IMR-90 (cell line): ENCODE data around the gene OR14C36. TPM values are rescaled to one million over a fixed set of nuclear protein-coding genes. Genes with fewer than 3 reads are reported as not detected.

Experiments
- ATAC-seq: fragments of 200-7000 bp; cut with Tn5 transposase; 2 replicates; pipeline ENCODE4 v1.9.1; 2020; ENCODE audit warnings: low read depth, mild to moderate bottlenecking, moderate library complexity
- BruUV-seq: library from RNA; stranded (reverse); fragments of 400-500 nt; replicated peaks from 2 replicates; lab custom pipeline; 2021; lab: Mats Ljungman, UMichigan
- CTCF ChIA-PET: fragments of 300-600 bp; formaldehyde crosslinking; extraction: SDS; loops from one replicate; lab custom pipeline; 2021; ENCODE audit warnings: antibody characterized with exemption; lab: Yijun Ruan, JAX
- POLR2A ChIA-PET: fragments of 300-600 bp; sonication (Branson Sonifier 250); formaldehyde crosslinking; loops from one replicate; lab custom pipeline; 2022; ENCODE audit warnings: antibody characterized with exemption; ENCODE audit not compliant: unreplicated experiment; lab: Charles Lee
- DNase-seq: peaks from one replicate; pipeline ENCODE4 v3.0.0; 2013
- H2AFZ ChIP-seq: replicated peaks from 2 replicates; pipeline ENCODE3; 2013; ENCODE audit warnings: low read length, mild to moderate bottlenecking; ENCODE audit not compliant: poor library complexity
- H2AK5ac ChIP-seq: 2 replicates; pipeline ENCODE4 v1.6.1; 2013; ENCODE audit warnings: low read depth, low read length, inconsistent platforms
- H2AK9ac ChIP-seq: replicated peaks from 2 replicates; pipeline ENCODE3; 2013; ENCODE audit warnings: mild to moderate bottlenecking, low read depth, low read length, moderate library complexity; ENCODE audit not compliant: poor library complexity
- H2BK120ac ChIP-seq: 2 replicates; pipeline ENCODE4 v1.6.1; 2013; ENCODE audit warnings: low read depth, low read length, inconsistent platforms
- H2BK15ac ChIP-seq: 3 replicates; pipeline ENCODE4 v1.6.1; 2013; ENCODE audit warnings: low read depth, low read length, inconsistent platforms
- H2BK20ac ChIP-seq: 2 replicates; pipeline ENCODE4 v1.6.1; 2013; ENCODE audit warnings: low read depth, mild to moderate bottlenecking, inconsistent platforms, low read length, moderate library complexity
- H2BK5ac ChIP-seq: 2 replicates; pipeline ENCODE4 v1.6.1; 2013; ENCODE audit warnings: mild to moderate bottlenecking, low read depth, low read length, inconsistent platforms; ENCODE audit not compliant: poor library complexity, severe bottlenecking
- H3K14ac ChIP-seq: replicated peaks from 2 replicates; pipeline ENCODE4 v1.6.1; 2013; ENCODE audit warnings: low read depth, low read length, inconsistent platforms
- H3K18ac ChIP-seq: 2 replicates; pipeline ENCODE4 v1.6.1; 2013; ENCODE audit warnings: low read depth, low read length, control low read depth
- H3K23ac ChIP-seq: 2 replicates; pipeline ENCODE4 v1.6.1; 2013; ENCODE audit warnings: low read depth, low read length, inconsistent platforms
- H3K27ac ChIP-seq: 2 replicates; pipeline ENCODE4 v1.5.1; 2013; ENCODE audit warnings: mild to moderate bottlenecking, control low read depth, low read length; ENCODE audit not compliant: insufficient read depth
- H3K27me3 ChIP-seq: 2 replicates; pipeline ENCODE4 v1.6.1; 2013; ENCODE audit warnings: low read length; ENCODE audit not compliant: control insufficient read depth, insufficient read depth
- H3K36me3 ChIP-seq: 2 replicates; pipeline ENCODE4 v1.6.1; 2013; ENCODE audit warnings: low read length, mixed read lengths; ENCODE audit not compliant: control insufficient read depth, insufficient read depth
- H3K4ac ChIP-seq: 2 replicates; pipeline ENCODE4 v1.6.1; 2013; ENCODE audit warnings: low read depth, low read length, inconsistent platforms
- H3K4me1 ChIP-seq: 2 replicates; pipeline ENCODE4 v1.6.1; 2013; ENCODE audit warnings: low read length, mixed read lengths; ENCODE audit not compliant: control insufficient read depth, insufficient read depth
- H3K4me2 ChIP-seq: 2 replicates; pipeline ENCODE4 v1.6.1; 2013; ENCODE audit warnings: low read depth, mild to moderate bottlenecking, control low read depth, low read length, moderate library complexity
- H3K4me3 ChIP-seq: 2 replicates; pipeline ENCODE4 v1.5.1; 2013; ENCODE audit warnings: low read depth, mild to moderate bottlenecking, control low read depth, low read length, moderate library complexity; ENCODE audit not compliant: insufficient read depth
- H3K56ac ChIP-seq: 2 replicates; pipeline ENCODE4 v1.6.1; 2013; ENCODE audit warnings: low read length, inconsistent platforms; ENCODE audit not compliant: insufficient read depth; ENCODE audit errors: extremely low read depth
- H3K79me1 ChIP-seq, 2 experiments: 2 replicates each; pipeline ENCODE4 v1.6.1; 2013; ENCODE audit warnings: low read length in 2 of 2, inconsistent platforms in 1 of 2, low read depth in 1 of 2
- H3K9ac ChIP-seq: 2 replicates; pipeline ENCODE4 v1.6.1; 2013; ENCODE audit warnings: low read depth, low read length, control low read depth
- H3K9me1 ChIP-seq: 2 replicates; pipeline ENCODE4 v1.6.1; 2013; ENCODE audit warnings: low read length, inconsistent platforms; ENCODE audit not compliant: insufficient read depth
- H3K9me3 ChIP-seq: 2 replicates; pipeline ENCODE4 v1.6.1; 2013; ENCODE audit warnings: low read length; ENCODE audit not compliant: control insufficient read depth, insufficient read depth
- H4K20me1 ChIP-seq: 2 replicates; pipeline ENCODE4 v1.6.1; 2013; ENCODE audit warnings: low read length, inconsistent platforms; ENCODE audit not compliant: insufficient read depth
- H4K5ac ChIP-seq: 2 replicates; pipeline ENCODE4 v1.6.1; 2013; ENCODE audit warnings: mild to moderate bottlenecking, low read depth, low read length, control low read depth
- H4K8ac ChIP-seq, 2 experiments: 2 replicates each; pipeline ENCODE4 v1.6.1; 2013; ENCODE audit warnings: low read depth in 2 of 2, low read length in 2 of 2, control low read depth in 1 of 2, inconsistent platforms in 1 of 2
- H4K91ac ChIP-seq: 2 replicates; pipeline ENCODE4 v1.6.1; 2013; ENCODE audit warnings: low read depth, low read length, inconsistent platforms; ENCODE audit not compliant: insufficient read depth
- MAFK ChIP-seq: IDR thresholded peaks from 2 replicates; pipeline ENCODE4 v1.6.1; 2012; ENCODE audit warnings: low read depth, low read length, improper control_type of control experiment
- MXI1 ChIP-seq: IDR thresholded peaks from 2 replicates; pipeline ENCODE4 v1.6.1; 2012; ENCODE audit warnings: low read depth, mild to moderate bottlenecking, low read length, moderate library complexity, borderline replicate concordance
- POLR2A ChIP-seq: IDR thresholded peaks from 2 replicates; pipeline ENCODE4 v1.6.1; 2012; ENCODE audit warnings: mild to moderate bottlenecking, low read depth, low read length
- RCOR1 ChIP-seq: IDR thresholded peaks from 2 replicates; pipeline ENCODE4 v1.6.1; 2012; ENCODE audit warnings: mild to moderate bottlenecking, low read length, improper control_type of control experiment; ENCODE audit not compliant: insufficient replicate concordance
- RFX5 ChIP-seq: IDR thresholded peaks from 2 replicates; pipeline ENCODE4 v1.8.0; 2012; ENCODE audit warnings: low read depth, mild to moderate bottlenecking, low read length, moderate library complexity
- WGBS, 2 experiments: methylation state at CpG; one replicate each; pipeline versions ENCODE4 v1.1.5 to v1.1.7; 2013; ENCODE audit warnings: missing lambda C conversion rate in 2 of 2; ENCODE audit not compliant: insufficient read length in 1 of 2; ENCODE audit errors: extremely low coverage in 2 of 2; 5-methylcytosine and 5-hydroxymethylcytosine counted together
- dilution Hi-C: fragments of 300-500 bp; cut with HindIII; formaldehyde crosslinking; loops from one replicate; pipeline ENCODE4 v1.14.3; 2018; ENCODE audit warnings: low sequenced_read_pairs; ENCODE audit not compliant: unreplicated experiment
- in situ Hi-C: fragments of 300-500 bp; cut with MboI; formaldehyde crosslinking; loops from 3 replicates; pipeline ENCODE4 v1.14.3; 2019; ENCODE audit warnings: low sequenced_read_pairs, inconsistent platforms, mixed read lengths
- intact Hi-C: fragments of 100-400 bp; cut with micrococcal nuclease; formaldehyde crosslinking; loops from 2 replicates; pipeline ENCODE4 v1.10.0; 2022
- polyA plus RNA-seq, 3 experiments: library from polyadenylated mRNA; depleted of rRNA; stranded (reverse); fragments of >200 nt; gene quantifications; 2 replicates each; pipeline ENCODE4 v1.2.3, GENCODE V29; 2012; ENCODE audit warnings: low replicate concordance in 1 of 3
- total RNA-seq: library from RNA; depleted of rRNA; stranded (reverse); fragments of >200 nt; gene quantifications from 2 replicates; pipeline ENCODE4 v1.2.3, GENCODE V29; 2012
- TF ChIP-seq, protein P1 (sequence below): fragments of 150-350 bp; IDR thresholded peaks from 2 replicates; pipeline ENCODE4 v1.6.1; 2017; ENCODE audit warnings: mild to moderate bottlenecking, antibody characterized with exemption, low read length, low read depth
- TF ChIP-seq, protein P2 (sequence below): conservative IDR thresholded peaks from 2 replicates; pipeline ENCODE4 v1.5.1; 2012; ENCODE audit warnings: mild to moderate bottlenecking, low read depth, low read length, improper control_type of control experiment

Gene OR14C36
- total and polyA plus RNA-seq, 2 of the 4 experiments (the other 2 are of a cell fraction), result not detected

DNA sequence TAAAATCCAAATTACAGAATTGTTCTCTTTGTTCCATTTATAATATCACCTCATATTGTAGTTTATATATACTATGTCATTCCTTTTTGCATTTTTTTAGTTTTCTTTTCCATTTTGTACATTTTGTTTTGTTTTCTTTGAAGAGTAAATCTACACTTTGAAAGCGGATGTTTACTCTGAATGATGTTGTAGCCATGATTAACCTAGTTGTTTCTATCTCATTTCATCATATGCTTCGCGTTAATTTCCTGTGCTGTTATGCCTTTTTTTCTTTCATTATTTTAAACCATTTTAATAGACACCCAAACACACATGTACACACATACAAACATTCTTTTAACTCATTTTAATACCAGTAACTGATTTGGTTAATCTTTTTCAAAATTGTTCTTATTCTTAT is 32.3 kb downstream of the OR14C36 start:
- Histone ChIP-seq H3K27ac (no peak overlapping the region), H3K14ac (no peak overlapping the region), H3K4me3 (no peak overlapping the region), H3K9me1 (no peaks in the 10 kb centered on the region), H2BK15ac (no peak overlapping the region), H3K36me3 (no peaks in the 10 kb centered on the region), H4K8ac (no peak overlapping the region), H3K4me2 (no peak overlapping the region), H2AK9ac (no peak overlapping the region), H2AK5ac (no peak overlapping the region), H3K4me1 (no peaks in the 10 kb centered on the region), H2BK5ac (no peak overlapping the region), H3K18ac (no peak overlapping the region), H2BK120ac (no peak overlapping the region), H2BK20ac (no peak overlapping the region), H2AFZ (no peak overlapping the region), H3K23ac (no peak overlapping the region), H3K27me3 (no peaks in the 10 kb centered on the region), H3K9me3 (peaks cover 8% of the 10 kb centered on the region), H3K9ac (no peak overlapping the region), H4K91ac (no peak overlapping the region), H4K20me1 (no peaks in the 10 kb centered on the region), H3K79me1 (no peaks in the 10 kb centered on the region), H4K5ac (no peak overlapping the region), H3K4ac (no peak overlapping the region), H3K56ac (no peak overlapping the region)
- no peak for DNase-seq
- TF ChIP-seq RCOR1 (no peak), POLR2A (no peak), RFX5 (no peak), MAFK (no peak), MXI1 (no peak)
- TF ChIP-seq, protein P1, sequence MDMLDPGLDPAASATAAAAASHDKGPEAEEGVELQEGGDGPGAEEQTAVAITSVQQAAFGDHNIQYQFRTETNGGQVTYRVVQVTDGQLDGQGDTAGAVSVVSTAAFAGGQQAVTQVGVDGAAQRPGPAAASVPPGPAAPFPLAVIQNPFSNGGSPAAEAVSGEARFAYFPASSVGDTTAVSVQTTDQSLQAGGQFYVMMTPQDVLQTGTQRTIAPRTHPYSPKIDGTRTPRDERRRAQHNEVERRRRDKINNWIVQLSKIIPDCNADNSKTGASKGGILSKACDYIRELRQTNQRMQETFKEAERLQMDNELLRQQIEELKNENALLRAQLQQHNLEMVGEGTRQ, result no peak
- TF ChIP-seq, protein P2, sequence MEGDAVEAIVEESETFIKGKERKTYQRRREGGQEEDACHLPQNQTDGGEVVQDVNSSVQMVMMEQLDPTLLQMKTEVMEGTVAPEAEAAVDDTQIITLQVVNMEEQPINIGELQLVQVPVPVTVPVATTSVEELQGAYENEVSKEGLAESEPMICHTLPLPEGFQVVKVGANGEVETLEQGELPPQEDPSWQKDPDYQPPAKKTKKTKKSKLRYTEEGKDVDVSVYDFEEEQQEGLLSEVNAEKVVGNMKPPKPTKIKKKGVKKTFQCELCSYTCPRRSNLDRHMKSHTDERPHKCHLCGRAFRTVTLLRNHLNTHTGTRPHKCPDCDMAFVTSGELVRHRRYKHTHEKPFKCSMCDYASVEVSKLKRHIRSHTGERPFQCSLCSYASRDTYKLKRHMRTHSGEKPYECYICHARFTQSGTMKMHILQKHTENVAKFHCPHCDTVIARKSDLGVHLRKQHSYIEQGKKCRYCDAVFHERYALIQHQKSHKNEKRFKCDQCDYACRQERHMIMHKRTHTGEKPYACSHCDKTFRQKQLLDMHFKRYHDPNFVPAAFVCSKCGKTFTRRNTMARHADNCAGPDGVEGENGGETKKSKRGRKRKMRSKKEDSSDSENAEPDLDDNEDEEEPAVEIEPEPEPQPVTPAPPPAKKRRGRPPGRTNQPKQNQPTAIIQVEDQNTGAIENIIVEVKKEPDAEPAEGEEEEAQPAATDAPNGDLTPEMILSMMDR, result no peak
- intact Hi-C loops, result no loop called here
- ChIA-PET CTCF (no interaction called here), POLR2A (no interaction called here)
- in situ Hi-C loops, result no loop called here
- dilution Hi-C loops, result no loop called here
- ATAC-seq, result no peak
- WGBS, 2 experiments, result no CpG with 5 or more reads among the region's 3 CpGs
- no TSS peak for BruUV-seq
